ENCODE results near the gene NXPH4.

NXPH4 gene

DNA sequence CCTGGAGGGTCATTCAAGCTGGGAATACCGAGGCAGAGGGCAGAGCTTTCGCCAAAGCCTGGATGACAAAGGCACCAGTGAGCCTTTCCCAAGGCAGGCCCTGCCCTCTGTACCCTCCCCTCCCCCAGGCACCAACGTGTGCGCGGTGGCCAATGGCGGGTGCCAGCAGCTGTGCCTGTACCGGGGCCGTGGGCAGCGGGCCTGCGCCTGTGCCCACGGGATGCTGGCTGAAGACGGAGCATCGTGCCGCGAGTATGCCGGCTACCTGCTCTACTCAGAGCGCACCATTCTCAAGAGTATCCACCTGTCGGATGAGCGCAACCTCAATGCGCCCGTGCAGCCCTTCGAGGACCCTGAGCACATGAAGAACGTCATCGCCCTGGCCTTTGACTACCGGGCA lies 31.2 kb upstream of the NXPH4 start:
- DNase-seq, result no peak

DNA sequence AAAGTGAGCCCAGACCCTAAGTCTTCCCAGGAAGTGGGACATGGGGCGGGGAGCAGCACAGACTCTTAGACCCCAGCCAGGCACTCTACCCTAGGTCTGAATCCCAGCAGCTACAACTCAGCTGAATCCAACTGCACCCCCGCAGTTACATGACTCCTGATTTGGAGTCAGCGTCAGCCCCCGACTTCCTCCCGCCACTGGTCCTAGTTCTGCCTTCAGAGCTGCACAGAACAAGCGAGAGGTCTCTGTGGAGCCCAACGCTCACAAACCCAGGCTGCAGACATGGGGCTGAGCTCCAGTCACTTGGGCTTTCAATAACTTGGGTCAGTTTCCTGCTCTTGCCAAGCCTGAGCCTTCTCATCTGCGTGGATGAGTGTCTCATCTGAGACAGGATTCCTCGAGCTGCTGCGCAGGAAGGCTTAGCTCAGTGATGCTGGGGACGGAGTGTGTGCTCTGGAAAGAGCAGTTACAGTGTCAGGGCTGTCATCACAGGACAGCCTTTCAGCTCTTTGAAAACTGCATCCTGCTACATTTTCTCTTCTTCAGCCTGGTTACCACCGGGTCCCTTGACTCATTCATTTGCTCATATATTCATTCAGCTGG lies 30.6 kb upstream of the NXPH4 start:
- DNase-seq, result no peak

DNA sequence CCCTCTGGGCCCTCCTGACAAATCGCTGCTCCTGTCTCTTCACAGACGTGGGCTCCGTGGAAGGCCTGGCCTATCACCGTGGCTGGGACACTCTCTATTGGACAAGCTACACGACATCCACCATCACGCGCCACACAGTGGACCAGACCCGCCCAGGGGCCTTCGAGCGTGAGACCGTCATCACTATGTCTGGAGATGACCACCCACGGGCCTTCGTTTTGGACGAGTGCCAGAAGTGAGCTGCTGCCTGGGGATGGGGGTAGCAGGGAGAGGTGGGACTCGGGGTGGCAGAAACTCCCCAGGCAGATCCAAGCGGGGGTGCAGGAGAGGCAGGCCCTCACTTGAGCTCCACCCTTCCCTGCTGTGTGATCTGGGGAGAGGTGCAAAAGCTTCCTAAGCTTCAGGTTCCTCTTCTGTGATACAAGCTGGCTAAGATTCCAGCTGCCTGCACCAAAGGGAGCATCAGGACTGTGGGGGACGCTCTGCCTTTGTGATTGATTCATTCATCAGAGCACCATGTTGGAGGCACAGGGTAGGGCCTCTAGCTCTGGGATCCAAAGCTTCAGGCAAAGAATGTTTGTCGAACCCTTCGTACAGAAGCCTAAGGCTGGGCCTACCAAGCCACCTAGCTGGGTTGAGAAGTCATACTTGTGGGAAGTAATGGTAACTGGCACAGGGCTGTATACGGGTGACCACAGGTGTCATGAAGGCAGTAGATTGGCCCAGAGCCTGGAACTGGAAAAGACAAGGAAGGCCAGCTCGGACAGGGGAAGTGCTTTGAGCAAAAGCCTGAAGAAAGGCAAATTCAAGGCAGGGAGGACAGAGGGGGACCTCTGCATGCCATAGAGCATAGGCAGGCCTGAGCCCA lies 29.1 kb upstream of the NXPH4 start:
- DNase-seq, result no peak

DNA sequence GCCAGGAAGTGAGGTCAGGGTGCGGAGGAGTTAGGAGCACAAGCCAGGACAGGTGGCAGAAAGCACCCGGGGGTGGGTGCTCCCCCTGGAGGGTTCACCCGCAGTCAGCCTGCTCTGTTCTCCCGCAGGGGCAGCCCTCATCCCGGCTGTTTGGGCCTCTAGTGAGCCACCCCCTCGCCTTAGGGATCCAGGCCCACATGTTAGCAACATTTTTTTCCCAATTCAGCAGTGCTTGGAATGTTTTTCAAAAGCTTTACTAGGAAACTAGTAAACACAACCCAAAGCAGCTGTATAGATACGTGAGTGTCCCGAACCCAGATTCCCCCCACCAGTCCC lies 28.5 kb upstream of the NXPH4 start:
- DNase-seq, result no peak

DNA sequence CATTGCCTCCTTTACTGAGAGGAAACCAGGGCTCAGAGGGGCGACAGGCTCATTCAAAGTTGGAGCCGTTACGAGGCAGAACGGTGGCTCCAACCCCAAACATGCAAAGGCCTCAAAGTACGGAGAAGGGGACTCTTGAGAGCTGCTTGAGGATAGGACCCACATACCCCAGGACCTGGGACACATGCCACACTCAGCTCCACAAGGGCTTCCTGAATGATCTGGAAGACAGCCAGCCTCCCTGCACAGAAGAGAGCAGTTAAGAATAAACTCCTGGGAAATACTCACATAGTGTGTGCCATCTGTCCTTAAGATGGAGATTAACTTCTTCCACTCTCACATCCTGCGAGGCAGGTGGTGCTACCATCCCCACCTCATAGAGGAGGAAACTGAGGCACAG lies 26.6 kb upstream of the NXPH4 start:
- no peak for DNase-seq

DNA sequence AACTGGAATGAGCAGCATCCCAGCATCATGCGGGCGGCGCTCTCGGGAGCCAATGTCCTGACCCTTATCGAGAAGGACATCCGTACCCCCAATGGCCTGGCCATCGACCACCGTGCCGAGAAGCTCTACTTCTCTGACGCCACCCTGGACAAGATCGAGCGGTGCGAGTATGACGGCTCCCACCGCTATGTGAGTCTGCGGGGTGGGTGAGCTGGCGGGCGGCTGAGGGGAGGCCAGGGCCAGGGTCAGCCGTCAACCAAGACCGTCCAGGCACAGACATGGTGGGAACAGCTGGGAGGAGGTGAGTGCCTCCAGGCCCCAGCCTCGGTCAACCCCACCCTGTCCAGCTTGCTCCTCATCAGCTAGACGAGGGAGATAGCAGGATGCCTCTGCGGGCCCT lies 25.8 kb upstream of the NXPH4 start:
- no peak for DNase-seq

DNA sequence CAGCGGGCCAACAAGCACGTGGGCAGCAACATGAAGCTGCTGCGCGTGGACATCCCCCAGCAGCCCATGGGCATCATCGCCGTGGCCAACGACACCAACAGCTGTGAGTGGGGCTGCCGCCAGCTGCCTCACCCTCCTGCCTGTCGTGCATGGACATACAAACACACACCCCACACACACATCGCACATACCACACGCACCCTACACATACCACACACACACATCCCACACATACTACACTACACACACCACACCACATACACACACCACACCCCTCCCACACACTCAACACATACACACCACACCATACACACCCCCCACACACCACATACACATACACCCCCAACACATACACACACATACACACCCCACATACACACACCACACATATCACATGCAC lies 25.2 kb upstream of the NXPH4 start:
- no peak for DNase-seq

DNA sequence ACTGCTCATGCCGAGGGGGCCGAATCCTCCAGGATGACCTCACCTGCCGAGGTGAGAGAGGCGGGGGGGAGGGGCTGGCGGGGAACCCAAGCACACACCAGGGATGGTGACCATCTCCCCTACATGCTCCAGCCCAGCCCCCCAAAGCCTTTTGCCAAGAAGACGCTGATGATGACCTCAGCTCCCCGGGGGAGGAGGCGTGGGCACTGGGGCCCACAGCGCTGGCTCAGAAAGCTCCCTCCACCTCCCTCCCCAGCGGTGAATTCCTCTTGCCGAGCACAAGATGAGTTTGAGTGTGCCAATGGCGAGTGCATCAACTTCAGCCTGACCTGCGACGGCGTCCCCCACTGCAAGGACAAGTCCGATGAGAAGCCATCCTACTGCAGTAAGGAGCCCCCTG lies 23.7 kb upstream of the NXPH4 start:
- no peak for DNase-seq

DNA sequence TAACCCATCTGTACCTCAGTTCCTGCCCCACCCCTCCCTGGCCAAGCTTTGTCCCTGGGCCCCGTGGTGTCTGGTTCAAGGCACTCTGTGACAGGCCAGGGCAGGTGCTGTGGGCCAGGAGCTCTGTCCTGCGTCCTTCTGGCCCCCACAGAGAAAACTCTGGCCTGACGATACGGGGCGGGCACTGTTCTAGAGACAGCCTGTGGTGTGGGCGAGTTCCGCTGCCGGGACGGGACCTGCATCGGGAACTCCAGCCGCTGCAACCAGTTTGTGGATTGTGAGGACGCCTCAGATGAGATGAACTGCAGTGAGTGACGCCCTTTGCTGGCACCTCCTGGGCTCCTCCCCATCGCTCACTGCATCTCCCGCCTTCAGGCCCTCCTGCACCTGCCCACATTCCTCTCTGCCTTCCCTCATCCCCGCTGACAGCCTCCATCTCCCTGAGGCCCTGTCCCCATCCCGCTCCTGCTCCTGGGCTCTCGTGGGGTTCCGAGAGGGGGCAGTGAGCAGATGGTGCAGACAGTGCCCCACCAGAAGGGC lies 22.8 kb upstream of the NXPH4 start:
- no peak for DNase-seq

DNA sequence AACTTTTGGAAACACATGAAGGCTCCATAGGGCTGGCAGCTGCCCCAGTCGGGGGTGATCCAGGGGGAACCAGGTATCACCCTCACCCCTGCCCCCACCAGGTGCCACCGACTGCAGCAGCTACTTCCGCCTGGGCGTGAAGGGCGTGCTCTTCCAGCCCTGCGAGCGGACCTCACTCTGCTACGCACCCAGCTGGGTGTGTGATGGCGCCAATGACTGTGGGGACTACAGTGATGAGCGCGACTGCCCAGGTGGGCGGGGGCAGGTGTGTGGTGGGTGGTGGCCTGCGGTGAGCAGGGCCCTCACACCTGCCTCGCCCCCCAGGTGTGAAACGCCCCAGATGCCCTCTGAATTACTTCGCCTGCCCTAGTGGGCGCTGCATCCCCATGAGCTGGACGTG lies 22.3 kb upstream of the NXPH4 start:
- no peak for DNase-seq

DNA sequence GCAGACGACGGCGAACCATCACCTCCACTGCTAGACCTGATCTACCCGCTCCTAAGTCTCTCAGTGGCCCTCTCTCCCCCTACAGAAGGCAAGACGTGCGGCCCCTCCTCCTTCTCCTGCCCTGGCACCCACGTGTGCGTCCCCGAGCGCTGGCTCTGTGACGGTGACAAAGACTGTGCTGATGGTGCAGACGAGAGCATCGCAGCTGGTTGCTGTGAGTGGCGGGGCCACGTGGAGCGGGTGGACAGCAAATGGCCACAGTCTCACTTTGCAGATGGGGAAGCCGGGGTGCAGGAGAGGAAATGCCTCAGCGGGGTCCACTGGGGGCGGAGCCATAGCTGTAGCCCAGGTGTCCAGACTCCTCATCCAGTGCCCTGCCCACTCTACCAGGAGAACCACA lies 21.4 kb upstream of the NXPH4 start:
- no peak for DNase-seq

DNA sequence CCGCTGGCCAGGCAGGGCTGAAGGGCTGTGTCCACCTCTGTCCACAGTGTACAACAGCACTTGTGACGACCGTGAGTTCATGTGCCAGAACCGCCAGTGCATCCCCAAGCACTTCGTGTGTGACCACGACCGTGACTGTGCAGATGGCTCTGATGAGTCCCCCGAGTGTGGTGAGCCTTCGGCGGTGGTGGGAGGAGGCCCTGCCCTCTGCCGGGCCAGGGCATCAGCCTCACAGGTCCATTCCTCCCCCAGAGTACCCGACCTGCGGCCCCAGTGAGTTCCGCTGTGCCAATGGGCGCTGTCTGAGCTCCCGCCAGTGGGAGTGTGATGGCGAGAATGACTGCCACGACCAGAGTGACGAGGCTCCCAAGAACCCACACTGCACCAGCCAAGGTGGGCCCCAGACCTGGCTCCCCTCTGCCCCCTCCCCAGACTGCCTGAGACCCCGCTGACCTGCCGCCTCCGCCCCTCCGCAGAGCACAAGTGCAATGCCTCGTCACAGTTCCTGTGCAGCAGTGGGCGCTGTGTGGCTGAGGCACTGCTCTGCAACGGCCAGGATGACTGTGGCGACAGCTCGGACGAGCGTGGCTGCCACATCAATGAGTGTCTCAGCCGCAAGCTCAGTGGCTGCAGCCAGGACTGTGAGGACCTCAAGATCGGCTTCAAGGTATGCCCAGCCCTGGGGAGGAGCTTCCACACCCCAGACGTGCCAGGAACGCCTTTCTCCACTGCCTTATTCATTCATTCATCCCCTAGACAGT lies 20.8 kb upstream of the NXPH4 start:
- no peak for DNase-seq

DNA sequence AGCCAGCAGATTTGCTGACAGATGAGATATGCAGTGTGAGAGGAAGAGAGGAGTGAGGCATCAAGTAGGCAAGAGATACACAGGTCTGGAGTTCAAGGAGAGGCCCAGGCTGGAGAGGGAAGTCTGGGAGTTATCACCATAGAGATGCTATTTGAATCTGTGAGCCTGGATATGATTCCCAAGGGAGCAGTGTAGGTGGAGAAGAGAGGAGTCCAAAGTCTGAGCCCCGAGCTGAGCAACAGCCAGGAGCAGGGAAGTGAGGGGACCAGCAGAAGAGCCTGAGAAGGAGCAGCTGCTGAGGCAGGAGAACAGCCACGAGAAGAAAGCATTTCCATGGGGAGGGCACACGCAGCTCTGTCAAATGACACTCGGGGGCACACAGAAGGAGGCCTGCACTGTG lies 20.2 kb upstream of the NXPH4 start:
- no peak for DNase-seq

DNA sequence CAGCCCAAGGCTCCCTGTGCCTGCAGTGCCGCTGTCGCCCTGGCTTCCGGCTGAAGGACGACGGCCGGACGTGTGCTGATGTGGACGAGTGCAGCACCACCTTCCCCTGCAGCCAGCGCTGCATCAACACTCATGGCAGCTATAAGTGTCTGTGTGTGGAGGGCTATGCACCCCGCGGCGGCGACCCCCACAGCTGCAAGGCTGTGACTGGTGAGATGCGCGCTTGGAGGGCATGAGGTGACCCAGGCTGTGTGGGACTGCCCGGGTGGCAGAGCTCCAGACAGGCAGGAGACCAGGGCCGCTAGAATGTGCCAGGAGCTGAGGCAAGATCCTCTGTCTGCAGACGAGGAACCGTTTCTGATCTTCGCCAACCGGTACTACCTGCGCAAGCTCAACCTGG lies 19.6 kb upstream of the NXPH4 start:
- DNase-seq, result no peak

DNA sequence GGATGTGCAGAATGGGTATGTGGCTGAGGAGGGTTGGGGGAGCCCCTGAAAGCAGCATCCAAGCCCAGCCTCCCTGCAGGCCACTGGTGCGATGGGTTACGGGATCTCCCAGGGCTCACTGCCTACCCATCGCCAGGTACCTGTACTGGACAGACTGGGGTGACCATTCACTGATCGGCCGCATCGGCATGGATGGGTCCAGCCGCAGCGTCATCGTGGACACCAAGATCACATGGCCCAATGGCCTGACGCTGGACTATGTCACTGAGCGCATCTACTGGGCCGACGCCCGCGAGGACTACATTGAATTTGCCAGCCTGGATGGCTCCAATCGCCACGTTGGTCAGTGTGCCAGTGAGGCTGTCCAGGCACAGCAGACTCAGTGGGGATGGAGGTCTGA lies 18.3 kb upstream of the NXPH4 start:
- no peak for DNase-seq

DNA sequence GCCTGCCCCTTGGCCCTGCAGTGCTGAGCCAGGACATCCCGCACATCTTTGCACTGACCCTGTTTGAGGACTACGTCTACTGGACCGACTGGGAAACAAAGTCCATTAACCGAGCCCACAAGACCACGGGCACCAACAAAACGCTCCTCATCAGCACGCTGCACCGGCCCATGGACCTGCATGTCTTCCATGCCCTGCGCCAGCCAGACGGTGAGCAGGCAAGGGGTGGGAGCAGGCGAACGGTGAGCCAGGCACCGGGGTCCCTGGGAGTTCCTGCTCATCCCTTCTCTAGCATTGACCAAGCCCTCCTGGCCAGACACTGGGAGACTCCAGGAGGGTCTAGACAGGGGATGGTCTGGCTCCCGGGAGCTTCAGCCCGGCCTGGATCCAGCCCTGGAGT lies 17.4 kb upstream of the NXPH4 start:
- DNase-seq, result no peak

DNA sequence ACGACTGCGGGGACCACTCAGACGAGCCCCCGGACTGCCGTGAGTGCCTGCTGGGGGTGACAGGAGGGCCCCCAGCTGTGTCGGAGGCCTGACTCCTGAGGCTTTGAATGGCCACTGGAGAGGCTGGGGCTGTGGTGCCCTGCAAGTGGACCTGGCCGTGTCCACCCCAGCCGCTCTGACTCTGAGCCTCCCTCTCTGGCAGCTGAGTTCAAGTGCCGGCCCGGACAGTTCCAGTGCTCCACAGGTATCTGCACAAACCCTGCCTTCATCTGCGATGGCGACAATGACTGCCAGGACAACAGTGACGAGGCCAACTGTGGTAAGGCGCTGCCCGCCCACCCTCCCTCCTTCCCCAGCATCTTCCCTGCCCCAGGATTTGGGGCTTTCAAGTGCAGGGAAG lies 16.1 kb upstream of the NXPH4 start:
- no peak for DNase-seq

DNA sequence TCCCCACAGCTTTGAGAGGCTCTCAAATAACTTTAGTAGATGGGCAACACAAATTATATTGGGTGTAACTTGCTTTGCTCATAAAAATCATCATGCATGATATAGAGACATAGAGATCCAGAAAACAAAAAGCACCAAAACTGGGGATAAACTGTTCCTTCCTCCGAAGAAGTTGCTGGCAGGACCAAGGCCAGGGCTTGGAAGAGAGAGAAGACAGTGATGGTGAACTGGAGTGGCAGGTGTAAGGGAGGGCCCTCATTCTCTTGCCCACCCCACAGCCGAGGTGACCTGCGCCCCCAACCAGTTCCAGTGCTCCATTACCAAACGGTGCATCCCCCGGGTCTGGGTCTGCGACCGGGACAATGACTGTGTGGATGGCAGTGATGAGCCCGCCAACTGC lies 15.4 kb upstream of the NXPH4 start:
- no peak for DNase-seq

DNA sequence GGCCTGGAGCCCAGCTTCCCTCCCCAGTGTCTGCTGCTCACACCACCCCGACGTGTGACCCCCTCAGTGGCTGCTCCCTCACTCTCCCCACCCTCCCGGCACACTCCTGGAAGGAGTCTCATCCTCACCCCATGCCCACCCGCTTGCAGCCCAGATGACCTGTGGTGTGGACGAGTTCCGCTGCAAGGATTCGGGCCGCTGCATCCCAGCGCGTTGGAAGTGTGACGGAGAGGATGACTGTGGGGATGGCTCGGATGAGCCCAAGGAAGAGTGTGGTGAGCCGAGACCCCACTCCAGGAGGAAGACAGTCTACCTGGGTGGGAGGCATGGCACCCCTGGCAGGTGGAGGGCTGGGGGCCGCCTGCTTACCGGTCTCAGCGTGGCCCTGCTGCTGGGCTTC lies 15.0 kb upstream of the NXPH4 start:
- no peak for DNase-seq

DNA sequence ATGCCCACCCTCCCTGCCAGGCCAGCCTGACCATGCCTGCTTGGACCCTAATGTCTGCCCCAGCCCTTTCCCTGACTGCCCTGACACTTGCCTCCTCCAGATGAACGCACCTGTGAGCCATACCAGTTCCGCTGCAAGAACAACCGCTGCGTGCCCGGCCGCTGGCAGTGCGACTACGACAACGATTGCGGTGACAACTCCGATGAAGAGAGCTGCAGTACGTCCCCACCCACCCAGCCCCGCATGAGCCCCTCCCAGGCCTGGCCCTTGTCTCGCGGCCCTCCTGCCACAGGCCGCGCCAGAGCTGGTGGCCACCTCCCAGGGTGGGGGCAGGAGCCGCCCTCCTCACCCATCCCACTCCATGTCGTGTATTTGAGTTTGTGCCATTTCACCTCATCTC lies 14.3 kb upstream of the NXPH4 start:
- no peak for DNase-seq

DNA sequence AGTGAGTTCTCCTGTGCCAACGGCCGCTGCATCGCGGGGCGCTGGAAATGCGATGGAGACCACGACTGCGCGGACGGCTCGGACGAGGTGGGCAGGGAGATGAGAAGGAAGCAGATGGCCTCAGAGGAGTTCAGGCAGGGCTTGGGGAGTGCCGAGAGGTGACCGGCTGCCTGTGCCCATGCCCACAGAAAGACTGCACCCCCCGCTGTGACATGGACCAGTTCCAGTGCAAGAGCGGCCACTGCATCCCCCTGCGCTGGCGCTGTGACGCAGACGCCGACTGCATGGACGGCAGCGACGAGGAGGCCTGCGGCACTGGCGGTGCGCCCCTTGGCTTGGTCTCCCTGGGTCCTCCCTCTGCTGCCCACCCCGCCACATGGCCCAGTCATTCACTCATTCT lies 13.4 kb upstream of the NXPH4 start:
- no peak for DNase-seq

DNA sequence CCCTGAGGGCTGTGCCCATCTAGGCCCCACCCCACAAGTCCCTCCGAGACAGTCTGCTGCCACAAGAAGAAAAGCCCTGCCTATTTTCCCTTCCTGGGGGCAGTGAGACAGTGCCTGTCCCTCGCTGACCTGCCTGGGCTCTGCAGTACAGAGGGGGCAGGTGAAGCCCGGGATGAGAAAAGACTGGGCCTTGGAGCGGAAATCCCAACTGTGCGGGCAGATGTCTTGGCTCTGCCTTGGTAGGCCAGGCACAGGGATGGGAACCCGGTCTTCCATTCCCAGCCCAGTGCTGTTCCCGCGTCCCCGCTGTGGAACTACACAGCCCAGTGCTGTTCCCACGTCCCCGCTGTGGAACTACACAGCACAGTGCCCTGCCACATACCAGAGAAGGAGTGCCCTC lies 12.8 kb upstream of the NXPH4 start:
- DNase-seq, result no peak

DNA sequence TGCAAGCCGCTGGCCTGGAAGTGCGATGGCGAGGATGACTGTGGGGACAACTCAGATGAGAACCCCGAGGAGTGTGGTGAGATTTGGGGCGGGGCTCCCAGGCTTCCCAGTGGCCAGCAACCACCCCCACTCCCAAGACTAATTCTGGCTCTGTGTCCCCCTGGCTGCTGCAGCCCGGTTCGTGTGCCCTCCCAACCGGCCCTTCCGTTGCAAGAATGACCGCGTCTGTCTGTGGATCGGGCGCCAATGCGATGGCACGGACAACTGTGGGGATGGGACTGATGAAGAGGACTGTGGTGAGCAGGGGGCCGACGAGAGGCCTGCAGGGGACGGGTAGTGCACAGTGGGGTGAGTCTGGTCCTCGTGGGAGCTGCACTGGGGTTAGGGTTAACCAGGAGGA lies 12.1 kb upstream of the NXPH4 start:
- DNase-seq, result no peak

DNA sequence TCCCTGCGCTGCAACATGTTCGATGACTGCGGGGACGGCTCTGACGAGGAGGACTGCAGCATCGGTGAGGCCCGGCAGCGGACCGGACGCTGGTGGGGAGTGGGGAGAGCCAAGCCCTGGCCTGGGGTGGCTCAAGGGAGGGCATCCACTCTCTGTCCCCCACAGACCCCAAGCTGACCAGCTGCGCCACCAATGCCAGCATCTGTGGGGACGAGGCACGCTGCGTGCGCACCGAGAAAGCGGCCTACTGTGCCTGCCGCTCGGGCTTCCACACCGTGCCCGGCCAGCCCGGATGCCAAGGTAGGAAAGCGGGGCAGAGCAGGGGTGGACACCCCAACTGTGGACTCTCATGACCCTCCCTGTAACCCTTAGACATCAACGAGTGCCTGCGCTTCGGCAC lies 11.4 kb upstream of the NXPH4 start:
- DNase-seq, result no peak

Measured in activated CD4-positive, alpha-beta T cell treated with anti-CD3 and anti-CD28 coated beads, Interleukin-2, amount 50 U/mL, for 4 hours (primary cell).